Measurements from ENCODE around the gene CPB1.
A peak's percentile ranks its signal among the peaks of the same experiment; 100 is the strongest.

Gene CPB1

GRCh38 chr3:148884261-148884660 is 56.6 kb downstream of the CPB1 start:
- no peak for DNase-seq

DNA sequence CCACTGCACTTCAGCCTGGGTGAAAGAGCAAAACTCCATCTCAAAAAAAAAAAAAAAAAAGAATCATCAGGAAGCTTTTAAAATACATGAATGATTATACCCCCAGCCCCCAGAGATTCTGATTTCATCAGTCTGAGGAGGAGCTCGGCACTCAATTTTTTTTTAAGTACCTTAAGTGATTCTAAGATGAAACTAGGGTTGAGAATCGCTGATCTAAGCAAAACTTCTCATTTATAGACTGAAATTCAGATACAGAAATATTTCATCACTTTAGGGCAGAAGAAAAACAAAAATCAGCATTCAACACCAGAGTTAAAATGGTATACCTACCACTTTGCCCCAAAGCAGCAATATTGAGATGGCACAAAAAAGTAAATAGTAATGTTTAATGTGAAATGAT is 62.2 kb downstream of the CPB1 start:
- DNase-seq = no peak

DNA sequence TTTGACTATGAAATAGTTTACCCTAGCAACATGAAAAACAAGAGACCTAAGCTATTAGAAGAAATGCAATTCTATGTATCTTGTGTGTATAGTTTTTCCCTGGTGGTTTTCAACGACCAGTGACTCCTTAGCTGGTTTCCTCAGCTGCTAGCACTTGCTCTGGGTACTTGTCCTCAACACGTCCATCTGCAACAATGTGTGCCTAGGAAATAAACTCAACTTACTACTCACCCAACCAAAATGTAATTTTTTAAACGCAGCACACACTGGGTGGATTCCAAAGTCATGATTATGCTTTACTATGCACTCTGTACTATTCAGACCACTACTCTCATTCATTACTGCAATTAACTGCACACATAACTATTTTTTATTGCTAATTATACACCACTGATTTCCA is 68.5 kb downstream of the CPB1 start:
- DNase-seq = no peak

DNA sequence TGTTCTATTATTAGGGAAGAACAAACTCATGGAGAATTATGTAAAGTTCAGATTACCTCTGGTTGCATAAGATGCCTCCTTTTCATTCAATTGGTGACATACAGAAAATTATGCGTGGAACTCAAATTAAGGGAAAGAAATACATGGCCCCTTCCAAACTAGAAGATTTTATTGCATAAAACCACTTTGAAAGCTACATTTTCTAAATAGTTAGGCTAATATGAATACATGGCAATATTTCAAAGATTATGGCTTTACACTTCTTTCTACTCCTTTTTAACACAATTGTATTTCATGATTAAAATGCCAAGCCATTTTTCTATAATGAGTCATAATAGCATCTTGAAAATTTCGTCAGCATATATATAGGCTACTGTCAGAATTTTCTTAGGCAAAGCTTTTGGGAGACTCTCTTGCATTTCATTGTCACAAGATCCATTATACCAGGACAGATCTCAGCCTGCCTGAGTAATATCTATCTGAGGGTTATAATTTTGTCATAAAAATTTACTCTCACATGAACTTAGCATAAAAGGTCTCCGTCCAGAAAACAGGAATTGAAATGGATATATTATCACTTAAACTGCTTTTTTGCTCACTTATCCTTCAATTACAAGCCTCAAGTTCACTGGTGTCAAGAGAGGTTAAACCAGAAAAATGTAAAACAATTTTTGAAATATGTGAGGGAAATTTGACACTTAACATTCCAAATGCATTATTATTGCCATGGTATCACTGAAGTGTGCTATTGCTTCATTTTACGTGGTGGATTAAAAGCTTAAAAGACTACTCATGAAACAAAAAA is 74.6 kb downstream of the CPB1 start:
- DNase-seq = peak in 1 of 2 experiments; percentile 5

DNA sequence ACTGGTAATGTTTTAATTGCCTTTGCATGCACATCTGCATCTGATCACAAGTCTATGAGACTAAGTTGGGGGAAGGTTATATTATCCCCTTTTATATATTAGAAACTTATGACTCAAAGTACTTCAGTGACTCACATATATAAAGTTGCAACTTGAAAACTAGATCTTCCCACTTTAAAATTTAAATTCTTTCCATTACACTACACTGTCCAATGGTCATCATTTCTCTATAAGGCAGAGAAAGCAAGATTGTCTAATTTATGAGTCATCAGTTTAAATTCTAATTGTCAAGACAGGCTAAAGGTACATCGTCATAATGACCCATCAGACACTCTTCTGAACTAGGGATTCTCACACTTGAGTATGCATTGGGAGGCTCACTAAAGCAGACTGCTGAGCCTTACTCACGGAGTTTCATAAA is 75.4 kb downstream of the CPB1 start:
- DNase-seq = no peak

- no peak for DNase-seq
Observed at GRCh38 chr3:148903941-148904340, 76.3 kb downstream of the CPB1 start.

- no peak for DNase-seq
Observed at GRCh38 chr3:148906667-148907066, 79.1 kb downstream of the CPB1 start.
